Ovary (tissue), 3 donors: ENCODE measurements around the gene INPP4A.

Experiments
- EP300 ChIP-seq: sonication (generic); formaldehyde crosslinking; IDR thresholded peaks from one replicate; pipeline ENCODE4 v1.6.1; 2017; ENCODE audit warnings: antibody characterized with exemption
- POLR2A ChIP-seq: fragments of 450-650 bp; IDR thresholded peaks from one replicate; pipeline ENCODE4 v1.6.1; 2017; ENCODE audit warnings: antibody characterized with exemption, mild to moderate bottlenecking, moderate library complexity
- TF ChIP-seq, protein P1 (sequence below), 3 donors: fragments of 450-650 bp in 2 of 3; fragments of 200-600 bp in 1 of 3; IDR thresholded peaks; one replicate each; pipeline versions ENCODE4 v1.5.1 to v1.8.0; 2016 to 2022; ENCODE audit warnings: antibody characterized with exemption in 3 of 3, mild to moderate bottlenecking in 1 of 3
- donor health status: DM: no; HTN: no; CAD: no.

DNA sequence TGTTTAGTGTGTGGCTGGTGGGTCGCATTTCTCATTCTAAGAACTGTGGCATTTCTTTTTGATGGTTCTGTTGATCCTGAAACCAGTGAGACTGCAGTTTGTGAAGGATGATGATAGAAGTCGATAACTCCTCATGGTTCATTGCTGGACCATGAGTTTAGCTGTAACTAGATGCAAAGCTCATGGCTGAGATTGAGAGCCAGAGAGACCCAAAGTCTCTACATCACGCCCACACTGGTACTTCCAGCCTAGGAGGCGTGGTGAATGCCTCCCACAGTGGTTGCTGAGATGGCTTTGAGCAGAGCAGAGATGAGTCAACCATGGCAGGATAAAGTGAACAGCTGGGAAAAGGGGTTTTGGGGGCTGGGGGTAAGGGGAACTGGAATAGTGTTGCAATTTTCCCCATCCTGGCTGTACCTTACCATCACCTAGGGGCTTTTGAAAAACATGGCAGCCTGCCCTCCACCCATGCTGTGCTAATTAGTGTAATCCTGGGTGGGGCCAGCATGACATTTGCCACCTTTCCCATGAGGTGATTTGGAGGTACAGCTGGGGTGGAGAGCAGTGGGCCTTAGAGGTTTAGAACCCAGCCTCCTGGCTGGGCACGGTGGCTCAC lies 24.1 kb downstream of the INPP4A start:
- no peak for TF ChIP-seq POLR2A
- TF ChIP-seq, protein P1, sequence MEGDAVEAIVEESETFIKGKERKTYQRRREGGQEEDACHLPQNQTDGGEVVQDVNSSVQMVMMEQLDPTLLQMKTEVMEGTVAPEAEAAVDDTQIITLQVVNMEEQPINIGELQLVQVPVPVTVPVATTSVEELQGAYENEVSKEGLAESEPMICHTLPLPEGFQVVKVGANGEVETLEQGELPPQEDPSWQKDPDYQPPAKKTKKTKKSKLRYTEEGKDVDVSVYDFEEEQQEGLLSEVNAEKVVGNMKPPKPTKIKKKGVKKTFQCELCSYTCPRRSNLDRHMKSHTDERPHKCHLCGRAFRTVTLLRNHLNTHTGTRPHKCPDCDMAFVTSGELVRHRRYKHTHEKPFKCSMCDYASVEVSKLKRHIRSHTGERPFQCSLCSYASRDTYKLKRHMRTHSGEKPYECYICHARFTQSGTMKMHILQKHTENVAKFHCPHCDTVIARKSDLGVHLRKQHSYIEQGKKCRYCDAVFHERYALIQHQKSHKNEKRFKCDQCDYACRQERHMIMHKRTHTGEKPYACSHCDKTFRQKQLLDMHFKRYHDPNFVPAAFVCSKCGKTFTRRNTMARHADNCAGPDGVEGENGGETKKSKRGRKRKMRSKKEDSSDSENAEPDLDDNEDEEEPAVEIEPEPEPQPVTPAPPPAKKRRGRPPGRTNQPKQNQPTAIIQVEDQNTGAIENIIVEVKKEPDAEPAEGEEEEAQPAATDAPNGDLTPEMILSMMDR (IDR thresholded peaks at IDR 0.05), result no peak
- no peak for TF ChIP-seq EP300
